Measurements from ENCODE around the gene FTCDNL1.

- TF ChIP-seq EZH2 (IDR thresholded peaks at IDR 0.05; ENCODE audit: borderline replicate concordance, low read depth, low read length) (no peak), RBBP5 (IDR thresholded peaks at IDR 0.05; ENCODE audit: borderline replicate concordance, insufficient read depth, low read length, poor library complexity, severe bottlenecking) (no peak), CTCF (IDR thresholded peaks at IDR 0.05 in 2 of 3, conservative IDR thresholded peaks at IDR 0.05 in 1 of 3; ENCODE audit: insufficient read depth in 2 of 3, low read depth in 1 of 3, low read length in 3 of 3) (no peak), SRSF3 (IDR thresholded peaks at IDR 0.05; ENCODE audit: insufficient read depth, low read length) (no peak)
Observed at GRCh38 chr2:199850218-199850717, 724 bp downstream of the FTCDNL1 start.

Data from K562 (cell line).